Activated effector memory CD4-positive, alpha-beta T cell treated with anti-CD3 and anti-CD28 coated beads, Interleukin-2, amount 50 U/mL, for 16 hours (primary cell): Measurements from ENCODE around the gene TRPV5.
"Not testable (repeated sequence)": the region's sequence is repeated elsewhere in the genome, so short reads cannot be mapped to it uniquely, and the experiment has no call there.

ENCODE experiments used
- DNase-seq: peaks from one replicate; pipeline ENCODE4 v3.0.0-alpha.2; 2020

Gene TRPV5

GRCh38 chr7:142933624-142934023 lies at the start of gene TRPV5:
TRPV5 (minus strand) TSS chr7:142933746; CDS start chr7:142933459, 287 bp downstream.
- DNase-seq, result no peak

- not testable (repeated sequence) for DNase-seq
Observed at GRCh38 chr7:142978402-142978801, 44.9 kb upstream of the TRPV5 start.

- DNase-seq, result no peak
Observed at GRCh38 chr7:142974626-142975025, 41.1 kb upstream of the TRPV5 start.

GRCh38 chr7:142969183-142969582 lies 35.6 kb upstream of the TRPV5 start:
- no peak for DNase-seq

- no peak for DNase-seq
Observed at GRCh38 chr7:142968229-142968628, 34.7 kb upstream of the TRPV5 start.

- no peak for DNase-seq
Observed at GRCh38 chr7:142964502-142965246, 31.1 kb upstream of the TRPV5 start.

- no peak for DNase-seq
Observed at GRCh38 chr7:142963993-142964392, 30.4 kb upstream of the TRPV5 start.

GRCh38 chr7:142962991-142963390 lies 29.4 kb upstream of the TRPV5 start:
- DNase-seq, result no peak

- DNase-seq, result no peak
Observed at GRCh38 chr7:142961973-142962926, 28.7 kb upstream of the TRPV5 start, which contains the start of gene KEL. KEL (minus strand) TSS chr7:142962363; CDS start chr7:142962206, 157 bp downstream.

- no peak for DNase-seq
Observed at GRCh38 chr7:142961595-142961972, 28.0 kb upstream of the TRPV5 start.

GRCh38 chr7:142960955-142961512 lies 27.5 kb upstream of the TRPV5 start:
- no peak for DNase-seq

GRCh38 chr7:142959202-142959601 lies 25.7 kb upstream of the TRPV5 start:
- DNase-seq, result no peak

- DNase-seq, result no peak
Observed at GRCh38 chr7:142957723-142958122, 24.2 kb upstream of the TRPV5 start.

- no peak for DNase-seq
Observed at GRCh38 chr7:142956951-142957623, 23.5 kb upstream of the TRPV5 start.

- no peak for DNase-seq
Observed at GRCh38 chr7:142954680-142955268, 21.2 kb upstream of the TRPV5 start.

GRCh38 chr7:142950235-142950634 lies 16.7 kb upstream of the TRPV5 start:
- no peak for DNase-seq

GRCh38 chr7:142948603-142949002 lies 15.1 kb upstream of the TRPV5 start:
- DNase-seq, result no peak

- no peak for DNase-seq
Observed at GRCh38 chr7:142945001-142945400, 11.5 kb upstream of the TRPV5 start.

GRCh38 chr7:142943706-142944268 lies 10.2 kb upstream of the TRPV5 start:
- DNase-seq, result no peak

- DNase-seq, result no peak
Observed at GRCh38 chr7:142942746-142943145, 9.2 kb upstream of the TRPV5 start.

- DNase-seq, result no peak
Observed at GRCh38 chr7:142941541-142941940, 8.0 kb upstream of the TRPV5 start.

GRCh38 chr7:142940966-142941535 lies 7.5 kb upstream of the TRPV5 start:
- DNase-seq, result no peak
